Astrocyte of the cerebellum (primary cell): ENCODE measurements around the gene MYH9.
A peak's percentile ranks its signal among the peaks of the same experiment; 100 is the strongest.

Experiments
- DNase-seq: peaks from one replicate; pipeline ENCODE4 v3.0.0-alpha.2; 2011; ENCODE audit warnings: low read depth
- H3K4me3 ChIP-seq: 2 replicates; pipeline ENCODE4 v1.5.1; 2011; ENCODE audit warnings: mild to moderate bottlenecking, low read depth, low read length, moderate library complexity
- CTCF ChIP-seq: IDR thresholded peaks from 2 replicates; pipeline ENCODE4 v1.5.1; 2012; ENCODE audit warnings: low read length, low read depth, moderate library complexity, mild to moderate bottlenecking; ENCODE audit errors: missing control alignments
- in situ Hi-C: cut with HindIII; loops from 2 replicates; pipeline ENCODE4 v1.10.0; 2017; ENCODE audit warnings: low sequenced_read_pairs

MYH9 gene

GRCh38 chr22:36239401-36240171 lies 148.2 kb downstream of the MYH9 start, which contains the start of gene APOL2:
TSS of gene APOL2 (minus strand) at chr22:36239527. CDS start at chr22:36233162, 6,365 bp downstream.
- in situ Hi-C loops, result no loop called here
- TF ChIP-seq CTCF, result peak; percentile 79
- peak within 1 kb of the TSS; percentile 61 for H3K4me3 ChIP-seq
- DNase-seq, result peak; percentile 88

GRCh38 chr22:36239150-36239400 lies 148.7 kb downstream of the MYH9 start:
- in situ Hi-C loops, result no loop called here
- no peak for DNase-seq
- TF ChIP-seq CTCF, result no peak
- peak overlapping the region; percentile 61 for H3K4me3 ChIP-seq

- in situ Hi-C loops, result no loop called here
- peak overlapping the region; percentile 61 for H3K4me3 ChIP-seq
- no peak for DNase-seq
- no peak for TF ChIP-seq CTCF
Measured at GRCh38 chr22:36238373-36239149, 149.2 kb downstream of the MYH9 start.

GRCh38 chr22:36237462-36238372 lies 150.1 kb downstream of the MYH9 start:
- H3K4me3 ChIP-seq, result peak overlapping the region; percentile 61
- TF ChIP-seq CTCF, result no peak
- in situ Hi-C loops, result no loop called here
- no peak for DNase-seq

GRCh38 chr22:36236388-36237319 lies 151.1 kb downstream of the MYH9 start:
- no peak for DNase-seq
- peak overlapping the region; percentile 14 for H3K4me3 ChIP-seq

More at GRCh38 chr22:36236388-36237319, 151.1 kb downstream of the MYH9 start:
- in situ Hi-C loops, result no loop called here
- no peak for TF ChIP-seq CTCF
